Mesenchymal stem cell (in vitro differentiated cells and primary cell): ENCODE data around the gene EPM2A.

ENCODE experiments used
- DNase-seq: peaks from one replicate; pipeline ENCODE4 v3.0.0-alpha.2; 2013
- H2AFZ ChIP-seq: one replicate; pipeline ENCODE4 v1.6.1; 2013; ENCODE audit warnings: low read depth, mild to moderate bottlenecking, control low read depth, inconsistent platforms, low read length, moderate library complexity
- H2AK5ac ChIP-seq: 2 replicates; pipeline ENCODE4 v1.6.1; 2013; ENCODE audit warnings: low read length, moderate library complexity, mild to moderate bottlenecking, inconsistent platforms; ENCODE audit not compliant: severe bottlenecking
- H2BK120ac ChIP-seq: one replicate; pipeline ENCODE4 v1.6.1; 2013; ENCODE audit warnings: low read depth, mild to moderate bottlenecking, inconsistent platforms, low read length, moderate library complexity
- H2BK12ac ChIP-seq, 2 experiments: one replicate each; pipeline ENCODE4 v1.6.1; 2013; ENCODE audit warnings: inconsistent platforms in 2 of 2, low read length in 2 of 2, mild to moderate bottlenecking in 2 of 2, moderate library complexity in 2 of 2, control low read depth in 1 of 2
- H2BK15ac ChIP-seq: one replicate; pipeline ENCODE4 v1.6.1; 2013; ENCODE audit warnings: mild to moderate bottlenecking, low read depth, inconsistent platforms; ENCODE audit not compliant: poor library complexity, severe bottlenecking
- H2BK5ac ChIP-seq: 2 replicates; pipeline ENCODE4 v1.6.1; 2013; ENCODE audit warnings: low read depth, mild to moderate bottlenecking, low read length, control low read depth, inconsistent platforms; ENCODE audit not compliant: poor library complexity, severe bottlenecking
- H3K14ac ChIP-seq, 2 experiments: one replicate each; pipeline ENCODE4 v1.6.1; 2013; ENCODE audit warnings: inconsistent platforms in 2 of 2, low read length in 2 of 2, control low read depth in 1 of 2, mild to moderate bottlenecking in 1 of 2, moderate library complexity in 1 of 2
- H3K18ac ChIP-seq, 2 experiments: one replicate each; pipeline ENCODE4 v1.6.1; 2013; ENCODE audit warnings: inconsistent platforms in 2 of 2, low read length in 2 of 2, control low read depth in 1 of 2, low read depth in 1 of 2, mild to moderate bottlenecking in 1 of 2
- H3K23ac ChIP-seq, 2 experiments: one replicate each; pipeline ENCODE4 v1.6.1; 2013; ENCODE audit warnings: inconsistent platforms in 2 of 2, low read length in 2 of 2, mild to moderate bottlenecking in 2 of 2, moderate library complexity in 2 of 2, control low read depth in 1 of 2
- H3K27ac ChIP-seq: 2 replicates; pipeline ENCODE4 v1.5.1; 2013; ENCODE audit warnings: mild to moderate bottlenecking, moderate library complexity, low read length, control low read depth, inconsistent platforms; ENCODE audit not compliant: poor library complexity, severe bottlenecking
- H3K27me3 ChIP-seq, 2 experiments: 2 replicates each; pipeline versions ENCODE4 v1.6.1 to v1.7.0; 2013; ENCODE audit warnings: low read length in 2 of 2, mild to moderate bottlenecking in 2 of 2, moderate library complexity in 2 of 2, control low read depth in 1 of 2, inconsistent platforms in 1 of 2; ENCODE audit not compliant: control insufficient read depth in 1 of 2, insufficient read depth in 1 of 2
- H3K36me3 ChIP-seq, 2 experiments: 2 replicates each; pipeline versions ENCODE4 v1.6.1 to v1.7.0; 2013; ENCODE audit warnings: low read length in 2 of 2, control low read depth in 1 of 2, inconsistent platforms in 1 of 2, low read depth in 1 of 2, mild to moderate bottlenecking in 1 of 2; ENCODE audit not compliant: insufficient read depth in 2 of 2, control insufficient read depth in 1 of 2
- H3K4ac ChIP-seq, 2 experiments: one replicate each; pipeline ENCODE4 v1.6.1; 2013; ENCODE audit warnings: inconsistent platforms in 2 of 2, low read length in 2 of 2, mild to moderate bottlenecking in 2 of 2, moderate library complexity in 2 of 2, control low read depth in 1 of 2, low read depth in 1 of 2
- H3K4me1 ChIP-seq: 2 replicates; pipeline ENCODE4 v1.6.1; 2013; ENCODE audit warnings: low read depth, low read length, control low read depth; ENCODE audit not compliant: control insufficient read depth, insufficient read depth
- H3K4me2 ChIP-seq: 2 replicates; pipeline ENCODE4 v1.6.1; 2013; ENCODE audit warnings: low read length, mild to moderate bottlenecking, inconsistent platforms; ENCODE audit not compliant: poor library complexity, severe bottlenecking
- H3K4me3 ChIP-seq, 2 experiments: 2 replicates each; pipeline versions ENCODE4 v1.5.1 to v1.7.0; 2013; ENCODE audit warnings: low read length in 2 of 2, mild to moderate bottlenecking in 2 of 2, control low read depth in 1 of 2, low read depth in 1 of 2; ENCODE audit not compliant: insufficient read depth in 1 of 2
- H3K79me1 ChIP-seq: replicated peaks from 2 replicates; pipeline ENCODE4 v1.6.1; 2013; ENCODE audit warnings: mild to moderate bottlenecking, control low read depth, low read length, inconsistent platforms; ENCODE audit not compliant: poor library complexity, severe bottlenecking
- H3K9ac ChIP-seq: 2 replicates; pipeline ENCODE4 v1.7.0; 2013; ENCODE audit warnings: mild to moderate bottlenecking, low read length, moderate library complexity
- H3K9me3 ChIP-seq: 2 replicates; pipeline ENCODE4 v1.7.0; 2013; ENCODE audit warnings: mild to moderate bottlenecking, low read length; ENCODE audit not compliant: control insufficient read depth
- H4K8ac ChIP-seq: one replicate; pipeline ENCODE4 v1.6.1; 2013; ENCODE audit warnings: inconsistent platforms, mild to moderate bottlenecking, low read length, moderate library complexity
- H4K91ac ChIP-seq: one replicate; pipeline ENCODE4 v1.6.1; 2013; ENCODE audit warnings: mild to moderate bottlenecking, low read length, inconsistent platforms
- WGBS: methylation state at CpG from one replicate; pipeline ENCODE4 v1.1.7; 2013; ENCODE audit warnings: mixed read lengths; 5-methylcytosine and 5-hydroxymethylcytosine counted together

The EPM2A gene

GRCh38 chr6:145690969-145691368, 44.4 kb downstream of the EPM2A start:
- Histone ChIP-seq H2BK12ac (no peak overlapping the region), H3K9ac (no peak overlapping the region), H3K4ac (no peak overlapping the region), H3K79me1 (peaks cover 2% of the 10 kb centered on the region), H3K4me1 (no peaks in the 10 kb centered on the region), H3K23ac (no peak overlapping the region), H3K27me3 (no peaks in the 10 kb centered on the region), H2BK15ac (no peak overlapping the region), H4K91ac (no peak overlapping the region), H2AFZ (no peak overlapping the region), H3K14ac (no peak overlapping the region), H4K8ac (no peak overlapping the region), H3K4me3 (no peak overlapping the region), H3K4me2 (no peak overlapping the region), H3K9me3 (no peaks in the 10 kb centered on the region), H2BK5ac (no peak overlapping the region), H3K18ac (no peak overlapping the region), H2AK5ac (no peak overlapping the region), H3K36me3 (no peaks in the 10 kb centered on the region), H2BK120ac (no peak overlapping the region), H3K27ac (no peak overlapping the region)
- no peak for DNase-seq
- 100% methylated on average over 1 of the region's 2 CpGs for WGBS

GRCh38 chr6:145689529-145689928, 45.8 kb downstream of the EPM2A start:
- Histone ChIP-seq H3K4me2 (no peak overlapping the region), H3K4me1 (no peaks in the 10 kb centered on the region), H2BK120ac (no peak overlapping the region), H3K4me3 (no peak overlapping the region), H3K27ac (no peak overlapping the region), H3K9me3 (no peaks in the 10 kb centered on the region), H3K9ac (no peak overlapping the region), H3K79me1 (peaks cover 2% of the 10 kb centered on the region), H2AK5ac (no peak overlapping the region), H3K36me3 (no peaks in the 10 kb centered on the region), H2BK12ac (peak overlapping the region in 1 of 2 experiments; percentile 63), H3K14ac (no peak overlapping the region), H3K18ac (peak overlapping the region in 1 of 2 experiments; percentile 57), H2BK15ac (no peak overlapping the region), H2BK5ac (no peak overlapping the region), H2AFZ (peak overlapping the region; percentile 5), H3K27me3 (no peaks in the 10 kb centered on the region), H3K4ac (peak overlapping the region in 1 of 2 experiments; percentile 37), H4K8ac (no peak overlapping the region), H4K91ac (no peak overlapping the region), H3K23ac (no peak overlapping the region)
- DNase-seq: no peak
- 95% methylated on average over 2 of the region's 2 CpGs for WGBS

GRCh38 chr6:145688493-145688905, 46.8 kb downstream of the EPM2A start:
- Histone ChIP-seq H4K91ac (no peak overlapping the region), H2BK12ac (no peak overlapping the region), H2BK5ac (no peak overlapping the region), H3K4me3 (no peak overlapping the region), H2AFZ (no peak overlapping the region), H3K9ac (no peak overlapping the region), H3K4ac (no peak overlapping the region), H2BK120ac (no peak overlapping the region), H3K23ac (no peak overlapping the region), H3K18ac (no peak overlapping the region), H3K36me3 (no peaks in the 10 kb centered on the region), H2BK15ac (no peak overlapping the region), H2AK5ac (no peak overlapping the region), H4K8ac (no peak overlapping the region), H3K9me3 (no peaks in the 10 kb centered on the region), H3K14ac (no peak overlapping the region), H3K27ac (peak overlapping the region; percentile 45), H3K4me2 (no peak overlapping the region), H3K79me1 (peaks cover 2% of the 10 kb centered on the region), H3K4me1 (no peaks in the 10 kb centered on the region), H3K27me3 (no peaks in the 10 kb centered on the region)
- DNase-seq: peak; percentile 45
- WGBS: 41% methylated on average over 1 of the region's 1 CpG

- no peak overlapping the region for H3K14ac ChIP-seq
- no peak for DNase-seq
- H2BK15ac ChIP-seq: no peak overlapping the region
- no peak overlapping the region for H2BK5ac ChIP-seq
- H3K36me3 ChIP-seq: peaks cover 0 to 6% of the 10 kb centered on the region in 2 experiments
- no peak overlapping the region for H3K4me2 ChIP-seq
- H2BK12ac ChIP-seq: no peak overlapping the region
- H3K9ac ChIP-seq: no peak overlapping the region
- no peak overlapping the region for H3K4me3 ChIP-seq
- no peak overlapping the region for H3K4ac ChIP-seq
- no peaks in the 10 kb centered on the region for H3K9me3 ChIP-seq
- H3K27me3 ChIP-seq: no peaks in the 10 kb centered on the region
- H4K91ac ChIP-seq: no peak overlapping the region
- H3K23ac ChIP-seq: no peak overlapping the region
- H3K27ac ChIP-seq: no peak overlapping the region
- H3K18ac ChIP-seq: no peak overlapping the region
- no peaks in the 10 kb centered on the region for H3K4me1 ChIP-seq
- no peak overlapping the region for H4K8ac ChIP-seq
- H2AK5ac ChIP-seq: no peak overlapping the region
- WGBS: no CpG with 5 or more reads among the region's 2 CpGs
- H2AFZ ChIP-seq: no peak overlapping the region
- H3K79me1 ChIP-seq: peaks cover 2% of the 10 kb centered on the region
- no peak overlapping the region for H2BK120ac ChIP-seq
These were observed 49.4 kb downstream of the EPM2A start for GRCh38 chr6:145685932-145686331.
